ENCODE results near the gene TAS1R1. TPM values are rescaled to one million over a fixed set of nuclear protein-coding genes. Genes with fewer than 3 reads are reported as not detected.

TAS1R1 gene
- total RNA-seq, 3 donors from 2014 or later (not counting 1 experiment from before 2014, with no cell fraction given), result not detected

GRCh38 chr1:6545276-6546112 is 9.6 kb upstream of the TAS1R1 start:
- intact Hi-C loops (cut with micrococcal nuclease), result no loop called here
- H3K27ac Mint-ChIP-seq, result peak overlapping the region in 1 of 2 donors; percentile 60
- H3K27me3 ChIP-seq (ENCODE audit: control insufficient read depth, insufficient read depth, low read length), result no peaks in the 10 kb centered on the region
- TF ChIP-seq CTCF (IDR thresholded peaks at IDR 0.05), result no peak
- no peaks in the 10 kb centered on the region for H3K9me3 Mint-ChIP-seq
- peak in 1 of 2 donors; percentile 43 for DNase-seq
- H3K9me3 ChIP-seq (ENCODE audit: control insufficient read depth, insufficient read depth, low read length), result no peaks in the 10 kb centered on the region
- ATAC-seq, result no peak
- H3K4me1 Mint-ChIP-seq, result peaks cover 0 to 19% of the 10 kb centered on the region in 2 donors
- no peak overlapping the region for H3K4me3 Mint-ChIP-seq
- peaks cover 49% of the 10 kb centered on the region for H3K36me3 ChIP-seq (ENCODE audit: control insufficient read depth, insufficient read depth, low read length)
- 66% methylated on average over 9 of the region's 10 CpGs for WGBS (ENCODE audit: insufficient coverage)
- H3K36me3 Mint-ChIP-seq, result no peaks in the 10 kb centered on the region
- no peaks in the 10 kb centered on the region for H3K27me3 Mint-ChIP-seq (ENCODE audit: low read depth in 2 of 2)
- no peak overlapping the region for H3K4me3 ChIP-seq (ENCODE audit: low read length)
- no peak overlapping the region for H3K27ac ChIP-seq (ENCODE audit: low read length)
- H3K4me1 ChIP-seq (ENCODE audit: control insufficient read depth, insufficient read depth, low read length), result peaks cover 6% of the 10 kb centered on the region

GRCh38 chr1:6546326-6546725 is 8.8 kb upstream of the TAS1R1 start:
- peaks cover 6% of the 10 kb centered on the region for H3K4me1 ChIP-seq (ENCODE audit: control insufficient read depth, insufficient read depth, low read length)
- Mint-ChIP-seq H3K9me3 (no peaks in the 10 kb centered on the region), H3K27ac (peak overlapping the region in 1 of 2 donors; percentile 33), H3K4me3 (no peak overlapping the region), H3K4me1 (peaks cover 0 to 19% of the 10 kb centered on the region in 2 donors), H3K27me3 (ENCODE audit: low read depth in 2 of 2) (no peaks in the 10 kb centered on the region), H3K36me3 (no peaks in the 10 kb centered on the region)
- no peak overlapping the region for H3K4me3 ChIP-seq (ENCODE audit: low read length)
- H3K9me3 ChIP-seq (ENCODE audit: control insufficient read depth, insufficient read depth, low read length), result no peaks in the 10 kb centered on the region
- H3K27ac ChIP-seq (ENCODE audit: low read length), result no peak overlapping the region
- WGBS (ENCODE audit: insufficient coverage), result 87% methylated on average over 5 of the region's 5 CpGs
- no peak for ATAC-seq
- TF ChIP-seq CTCF (IDR thresholded peaks at IDR 0.05), result no peak
- DNase-seq, result no peak
- intact Hi-C loops (cut with micrococcal nuclease), result no loop called here
- H3K36me3 ChIP-seq (ENCODE audit: control insufficient read depth, insufficient read depth, low read length), result peaks cover 42% of the 10 kb centered on the region
- H3K27me3 ChIP-seq (ENCODE audit: control insufficient read depth, insufficient read depth, low read length), result no peaks in the 10 kb centered on the region

GRCh38 chr1:6547301-6547700 is 7.8 kb upstream of the TAS1R1 start:
- Mint-ChIP-seq H3K27ac (no peak overlapping the region), H3K36me3 (no peaks in the 10 kb centered on the region), H3K4me3 (no peak overlapping the region), H3K27me3 (ENCODE audit: low read depth in 2 of 2) (no peaks in the 10 kb centered on the region), H3K9me3 (no peaks in the 10 kb centered on the region), H3K4me1 (peaks cover 0 to 19% of the 10 kb centered on the region in 2 donors)
- Histone ChIP-seq H3K27ac (ENCODE audit: low read length) (no peak overlapping the region), H3K4me3 (ENCODE audit: low read length) (no peak overlapping the region), H3K4me1 (ENCODE audit: control insufficient read depth, insufficient read depth, low read length) (peaks cover 6% of the 10 kb centered on the region), H3K9me3 (ENCODE audit: control insufficient read depth, insufficient read depth, low read length) (no peaks in the 10 kb centered on the region), H3K36me3 (ENCODE audit: control insufficient read depth, insufficient read depth, low read length) (peaks cover 38% of the 10 kb centered on the region), H3K27me3 (ENCODE audit: control insufficient read depth, insufficient read depth, low read length) (no peaks in the 10 kb centered on the region)
- DNase-seq (no peak), ATAC-seq (no peak)
- TF ChIP-seq CTCF (IDR thresholded peaks at IDR 0.05), result no peak
- intact Hi-C loops (cut with micrococcal nuclease), result no loop called here
- WGBS (ENCODE audit: insufficient coverage), result 87% methylated on average over 4 of the region's 4 CpGs
